ENCODE results near the gene PARVB.

Gene PARVB

GRCh38 chr22:44142421-44143104 lies 118.5 kb downstream of the PARVB start:
- no peak for DNase-seq

DNA sequence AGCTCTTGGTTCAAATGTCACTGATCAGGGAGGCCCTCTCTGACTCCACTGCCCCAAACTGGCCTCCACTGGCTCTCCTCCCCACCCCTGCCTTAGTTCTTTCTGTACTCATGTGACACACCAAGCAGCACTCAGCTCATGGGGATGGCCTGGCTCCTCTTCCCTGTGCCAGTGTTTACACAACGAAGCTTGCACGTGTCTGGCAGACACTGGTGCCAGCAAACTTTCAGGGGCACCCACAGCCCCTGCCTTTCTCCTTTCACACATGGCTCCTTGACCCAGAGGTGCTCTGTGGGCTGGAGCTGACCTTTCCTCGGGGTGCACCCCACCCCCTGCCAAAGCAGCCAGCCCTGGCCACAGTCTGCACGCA lies 119.0 kb downstream of the PARVB start:
- DNase-seq = no peak

DNA sequence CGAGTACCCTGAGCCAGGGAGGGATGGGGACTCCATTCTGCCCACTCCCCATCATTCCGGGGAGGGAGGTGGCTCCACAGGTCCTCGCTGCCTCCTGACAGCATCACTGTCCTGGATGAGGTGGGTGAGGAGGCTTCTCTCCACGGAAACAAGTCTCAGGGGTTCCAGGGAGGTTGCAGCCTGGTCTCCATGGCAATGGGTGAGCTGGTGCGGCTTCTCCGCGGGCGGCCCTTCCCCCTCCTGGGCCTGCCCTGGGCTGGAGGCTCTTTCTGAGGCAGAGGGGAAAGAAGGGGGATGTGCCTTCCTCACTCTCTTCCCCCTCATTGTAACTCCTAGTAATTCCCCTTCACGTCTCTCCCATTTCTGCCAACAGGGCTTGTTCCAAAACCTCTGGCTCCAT lies 119.5 kb downstream of the PARVB start:
- DNase-seq = no peak

DNA sequence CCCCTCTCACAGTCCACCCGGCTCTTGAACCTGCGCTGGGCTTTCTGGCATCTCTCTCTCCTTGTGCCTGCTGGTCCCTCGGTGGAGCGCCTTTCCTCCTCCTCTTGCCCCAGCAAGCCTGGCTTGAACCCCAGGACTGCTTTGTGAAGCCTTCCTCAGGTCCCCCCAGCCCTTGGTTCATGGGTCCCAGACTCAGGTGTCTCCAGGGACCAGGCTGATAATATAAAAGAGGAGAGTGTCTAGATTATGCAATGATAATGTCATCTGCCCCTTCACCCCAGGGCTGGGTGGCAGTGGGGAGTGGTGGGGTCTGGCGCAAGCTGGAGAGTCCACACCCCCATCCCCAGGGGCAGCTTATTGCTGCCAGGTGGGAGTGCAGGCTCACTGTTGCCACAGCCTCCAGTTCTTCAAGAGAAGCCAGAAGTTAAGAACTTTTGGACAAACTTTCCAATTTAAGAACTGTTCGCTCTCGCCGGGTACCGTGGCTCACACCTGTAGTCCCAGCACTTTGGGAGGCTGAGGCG lies 120.0 kb downstream of the PARVB start:
- DNase-seq = no peak

GRCh38 chr22:44145544-44145943 lies 121.4 kb downstream of the PARVB start:
- no peak for DNase-seq

- DNase-seq = no peak
Measured at GRCh38 chr22:44146088-44146861, 122.2 kb downstream of the PARVB start.

DNA sequence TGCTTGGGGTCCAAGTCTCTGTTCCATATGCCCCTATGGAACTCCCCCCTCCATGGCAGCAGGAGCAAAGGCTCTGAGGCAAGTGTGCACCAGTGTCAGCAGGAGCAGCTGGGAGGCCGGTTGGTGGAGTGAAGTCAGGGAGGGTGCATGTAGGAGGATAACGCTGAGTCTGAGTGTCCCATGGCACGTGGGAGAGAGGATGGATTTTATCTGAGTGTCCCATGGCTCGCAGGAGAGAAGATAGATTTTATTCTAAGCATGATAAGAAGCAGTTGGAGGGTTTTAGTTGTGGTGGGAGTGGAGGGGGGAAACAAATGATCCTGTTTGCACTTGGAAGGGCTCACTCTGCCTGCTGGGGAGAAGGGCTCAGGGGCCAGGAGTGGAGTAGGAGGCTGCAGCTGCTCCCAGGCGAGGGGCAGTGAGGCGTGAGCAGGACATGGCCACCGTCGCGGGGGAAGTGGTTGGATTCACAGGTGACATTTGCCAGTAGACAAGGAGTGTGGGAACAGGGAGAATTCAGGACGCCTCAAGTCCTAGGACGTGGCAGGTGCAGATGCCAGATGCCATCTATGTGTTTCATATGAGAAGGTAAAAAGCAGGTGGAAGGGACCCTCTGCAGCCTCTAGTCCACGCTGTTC lies 123.0 kb downstream of the PARVB start:
- DNase-seq = no peak

DNA sequence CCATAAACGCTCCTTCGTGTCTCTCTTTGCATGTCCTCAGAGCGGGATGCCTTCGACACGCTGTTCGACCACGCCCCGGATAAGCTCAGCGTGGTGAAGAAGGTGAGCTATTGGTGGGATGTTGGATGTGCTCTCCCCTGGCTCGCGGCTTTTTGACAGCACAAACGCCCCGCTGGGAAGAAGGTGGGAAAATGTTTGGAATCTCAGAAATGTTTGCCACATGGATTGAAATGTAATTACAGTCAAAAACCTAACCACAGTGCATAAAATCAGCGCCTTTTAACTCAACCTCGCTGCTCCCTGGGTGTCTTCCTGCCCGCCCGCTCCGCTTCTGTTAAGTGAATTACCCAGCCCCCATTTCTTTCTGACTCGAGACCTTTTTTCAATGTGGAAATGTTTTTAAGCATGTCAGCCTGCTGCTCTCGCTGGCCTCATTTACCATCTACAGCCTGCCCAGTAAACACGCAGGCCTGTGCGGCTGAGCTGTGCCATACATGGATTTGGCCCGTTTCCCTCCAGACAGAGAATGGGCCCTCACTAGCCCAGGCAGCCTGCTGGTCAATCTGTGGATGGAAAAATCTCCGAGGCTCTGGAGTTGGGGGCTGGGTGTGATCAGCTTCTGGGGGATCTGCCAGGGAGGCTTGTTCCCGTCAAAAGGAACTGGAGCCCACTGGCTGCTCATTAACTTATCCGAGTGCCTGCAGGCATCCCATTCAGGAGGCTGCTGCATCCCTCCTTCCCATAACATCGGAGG lies 123.9 kb downstream of the PARVB start:
- DNase-seq = no peak

DNA sequence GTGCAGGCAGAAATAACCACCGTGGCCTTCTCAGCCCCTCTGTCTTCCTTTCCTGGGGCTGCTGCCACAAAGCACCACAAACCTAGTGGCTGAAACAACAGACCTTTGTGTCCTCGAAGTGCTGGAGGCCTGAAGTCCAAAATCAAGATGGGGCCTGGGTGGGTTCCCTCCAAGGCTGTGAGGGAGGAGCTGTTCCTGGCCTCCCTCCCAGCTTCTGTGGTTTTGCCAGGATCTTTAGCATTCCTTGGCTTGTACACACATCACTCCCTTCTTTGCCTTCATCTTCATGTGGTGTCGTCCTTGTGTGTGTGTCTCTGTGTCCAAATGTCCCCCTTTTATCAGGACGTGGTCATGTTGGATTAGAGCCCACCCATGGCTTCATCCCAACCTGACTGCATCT lies 127.6 kb downstream of the PARVB start:
- DNase-seq = no peak

GRCh38 chr22:44153710-44154109 lies 129.6 kb downstream of the PARVB start:
- no peak for DNase-seq

DNA sequence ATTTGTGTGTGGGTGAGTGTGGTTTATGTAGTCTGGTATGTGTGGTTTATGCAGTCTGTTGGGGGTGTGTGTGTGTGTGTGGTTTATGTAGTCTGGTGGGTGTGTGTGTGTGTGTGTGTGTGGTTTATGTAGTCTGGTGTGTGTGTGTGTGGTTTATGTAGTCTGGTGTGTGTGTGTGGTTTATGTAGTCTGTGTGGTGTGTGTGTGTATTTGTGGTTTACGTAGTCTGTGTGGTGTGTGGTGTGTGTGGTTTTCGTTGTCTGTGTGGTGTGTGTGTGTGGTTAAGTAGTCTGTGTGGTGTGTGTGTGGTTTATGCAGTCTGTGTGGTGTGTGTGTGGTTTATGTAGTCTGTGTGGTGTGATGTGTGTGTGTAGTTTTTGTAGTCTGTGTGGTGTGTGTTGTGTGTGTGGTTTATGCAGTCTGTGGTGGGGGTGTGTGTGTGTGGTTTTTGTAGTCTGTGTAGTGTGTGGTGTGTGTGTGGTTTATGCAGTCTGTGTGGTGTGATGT lies 130.4 kb downstream of the PARVB start:
- DNase-seq = no peak

DNA sequence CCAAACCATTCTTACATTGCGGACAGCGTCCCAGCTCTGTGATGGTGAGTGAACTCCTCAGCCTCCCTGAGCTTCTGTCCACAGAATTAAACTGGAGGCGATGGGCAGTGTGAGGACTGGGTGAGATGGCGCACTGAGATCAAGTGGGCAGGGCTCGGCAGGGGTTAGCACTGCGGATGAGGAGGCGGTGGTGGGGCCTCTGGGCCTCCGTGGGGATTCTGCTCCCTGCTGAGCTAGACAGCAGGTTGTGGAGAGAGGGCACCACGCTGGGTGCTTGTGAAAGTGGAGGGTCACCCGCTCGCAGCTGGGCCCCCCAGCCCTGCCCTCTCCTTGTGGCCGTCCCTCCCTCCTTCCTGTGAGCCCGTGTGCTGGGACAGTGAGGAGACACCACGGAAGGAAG lies 131.0 kb downstream of the PARVB start:
- no peak for DNase-seq

GRCh38 chr22:44157916-44158618 lies 134.0 kb downstream of the PARVB start:
- no peak for DNase-seq

GRCh38 chr22:44158816-44159215 lies 134.7 kb downstream of the PARVB start:
- DNase-seq = no peak

GRCh38 chr22:44159221-44159620 lies 135.1 kb downstream of the PARVB start:
- DNase-seq = no peak

GRCh38 chr22:44159811-44160210 lies 135.7 kb downstream of the PARVB start:
- DNase-seq = no peak

- DNase-seq = no peak
Measured at GRCh38 chr22:44160421-44160820, 136.3 kb downstream of the PARVB start.

DNA sequence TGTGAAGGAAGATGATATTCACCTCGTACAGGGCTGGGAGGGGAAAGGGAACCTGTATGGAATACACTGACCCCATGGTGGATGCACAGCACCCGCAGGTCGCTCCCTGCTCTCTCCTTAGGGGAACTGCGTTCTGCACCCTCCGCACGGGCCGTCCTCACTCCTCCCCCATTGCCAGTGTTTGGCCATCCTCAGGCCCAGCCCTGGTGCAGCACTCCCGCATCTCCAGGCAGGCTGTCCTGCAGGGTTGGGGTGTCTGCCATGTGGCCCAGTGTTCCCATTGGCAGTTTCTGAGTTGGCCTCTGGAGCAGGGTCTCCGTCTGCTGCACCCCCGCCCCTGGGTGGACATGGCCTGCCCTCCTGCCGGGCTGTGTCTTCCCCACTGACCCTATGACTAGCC lies 137.6 kb downstream of the PARVB start:
- DNase-seq = no peak

DNA sequence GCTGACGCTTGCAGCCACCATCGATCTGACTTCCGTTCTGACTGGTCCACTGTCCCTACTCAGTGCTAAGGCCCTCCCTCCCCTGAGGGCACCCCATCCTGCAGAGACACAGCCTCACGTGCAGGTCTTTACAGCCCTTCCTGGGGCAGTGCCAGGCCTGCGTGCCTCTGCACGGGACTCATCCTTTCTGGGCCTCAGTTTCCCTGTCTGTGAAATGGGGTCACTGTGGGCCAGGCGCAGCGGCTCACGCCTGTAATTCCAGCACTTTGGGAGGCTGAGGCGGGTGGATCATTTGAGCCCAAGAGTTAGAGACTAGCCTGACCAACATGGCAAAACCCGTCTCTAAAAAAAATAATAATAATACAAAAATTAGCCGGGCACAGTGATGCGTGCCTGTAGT lies 138.9 kb downstream of the PARVB start:
- DNase-seq = no peak

DNA sequence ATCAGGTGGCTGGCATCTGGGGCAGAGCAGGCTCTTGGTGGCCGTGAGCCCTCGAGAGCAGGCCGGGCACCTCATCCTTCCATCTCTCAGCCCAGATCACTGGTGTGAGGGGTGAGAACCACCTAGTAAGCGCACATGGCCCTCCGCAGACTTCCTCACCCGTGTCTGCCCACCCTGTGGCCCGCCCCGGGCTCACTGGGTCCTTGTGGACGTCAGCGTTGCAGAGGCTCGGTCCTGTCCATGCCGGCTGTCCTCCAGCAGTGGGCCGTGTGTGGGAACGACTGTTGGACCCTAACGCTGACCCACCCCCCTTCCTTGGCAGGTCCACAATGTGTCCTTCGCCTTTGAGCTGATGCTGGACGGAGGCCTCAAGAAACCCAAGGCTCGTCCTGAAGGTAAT lies 139.4 kb downstream of the PARVB start:
- DNase-seq = no peak

DNA sequence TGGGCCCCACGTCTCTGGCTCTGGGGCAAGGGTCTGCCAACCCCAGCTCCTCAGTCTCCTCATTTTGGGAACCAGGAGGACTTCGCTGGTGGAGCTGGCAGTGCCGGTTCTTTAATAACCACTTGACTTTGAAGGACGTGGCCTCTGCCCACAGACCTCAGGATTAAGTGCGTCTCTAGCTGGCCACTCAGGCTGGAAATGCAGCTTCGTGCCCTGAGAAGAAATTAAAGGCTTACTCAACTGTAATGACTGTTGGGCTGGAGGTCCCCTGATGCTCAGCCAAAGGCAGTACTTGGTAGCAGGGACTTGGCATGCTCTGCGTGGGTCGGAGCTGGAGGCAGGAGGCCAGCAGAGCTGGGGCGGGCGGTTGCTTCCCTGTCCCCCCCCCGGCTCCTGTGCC lies 139.9 kb downstream of the PARVB start:
- DNase-seq = no peak

GRCh38 chr22:44165286-44165874 lies 141.3 kb downstream of the PARVB start:
- no peak for DNase-seq

All from NCI-H1436 treated with DMSO at 0.1 percent for 48 hours (cell line).